ENCODE results near the gene PSME1. TPM values are rescaled to one million over a fixed set of nuclear protein-coding genes. Genes with fewer than 3 reads are reported as not detected.
A peak's percentile ranks its signal among the peaks of the same experiment; 100 is the strongest.

Gene PSME1
- total RNA-seq, 2 donors from 2014 or later: 78.4 to 93.7 TPM

GRCh38 chr14:24110060-24110459 lies 25.9 kb upstream of the PSME1 start:
- H3K27ac ChIP-seq: peak overlapping the region in 3 of 4 donors; percentile 39 to 54 (median 53)
- intact Hi-C loops (cut with DNase I): no loop called here

GRCh38 chr14:24110523-24110922 lies 25.5 kb upstream of the PSME1 start:
- no peaks in the 10 kb centered on the region for H3K27me3 ChIP-seq
- intact Hi-C loops (cut with DNase I): no loop called here
- no peak for TF ChIP-seq CTCF (IDR thresholded peaks at IDR 0.05)
- no peak for TF ChIP-seq POLR2A (IDR thresholded peaks at IDR 0.05)
- H3K4me1 ChIP-seq: peaks cover 34% of the 10 kb centered on the region
- WGBS, 2 donors: 11 to 13% methylated on average over 1 of the region's 1 CpG
- no peak for ATAC-seq
- no peak overlapping the region for H3K4me3 ChIP-seq
- no peak for DNase-seq
- peak overlapping the region in 3 of 4 donors; percentile 39 to 54 (median 53) for H3K27ac ChIP-seq
- H3K9me3 ChIP-seq: no peaks in the 10 kb centered on the region
- no peaks in the 10 kb centered on the region for H3K36me3 ChIP-seq (replicated peaks in 1 of 2; ENCODE audit: insufficient read depth in 1 of 2, low read depth in 2 of 2)

More at GRCh38 chr14:24110060-24110459, 25.9 kb upstream of the PSME1 start:
- Histone ChIP-seq H3K4me1 (peaks cover 34% of the 10 kb centered on the region), H3K36me3 (replicated peaks in 1 of 2; ENCODE audit: insufficient read depth in 1 of 2, low read depth in 2 of 2) (no peaks in the 10 kb centered on the region), H3K9me3 (no peaks in the 10 kb centered on the region), H3K27me3 (no peaks in the 10 kb centered on the region), H3K4me3 (no peak overlapping the region)
- ATAC-seq (no peak), DNase-seq (no peak)
- no peak for TF ChIP-seq POLR2A (IDR thresholded peaks at IDR 0.05)
- no peak for TF ChIP-seq CTCF (IDR thresholded peaks at IDR 0.05)
- 79% methylated on average over 9 of the region's 9 CpGs for WGBS, 2 donors

GRCh38 chr14:24113379-24113800 lies 22.6 kb upstream of the PSME1 start:
- peaks cover 60% of the 10 kb centered on the region for H3K4me1 ChIP-seq
- H3K9me3 ChIP-seq: no peaks in the 10 kb centered on the region
- no peaks in the 10 kb centered on the region for H3K36me3 ChIP-seq (replicated peaks in 1 of 2; ENCODE audit: insufficient read depth in 1 of 2, low read depth in 2 of 2)
- intact Hi-C loops (cut with DNase I): no loop called here
- TF ChIP-seq POLR2A (IDR thresholded peaks at IDR 0.05) (no peak), CTCF (IDR thresholded peaks at IDR 0.05) (no peak)
- H3K27ac ChIP-seq: peak overlapping the region; percentile 99 to 100 (median 99)
- DNase-seq (no peak), ATAC-seq (no peak)
- 8 to 11% methylated on average over 13 to 15 of the region's 15 CpGs for WGBS, 2 donors
- H3K27me3 ChIP-seq: no peaks in the 10 kb centered on the region
- H3K4me3 ChIP-seq: peak overlapping the region; percentile 3 to 16

DNA sequence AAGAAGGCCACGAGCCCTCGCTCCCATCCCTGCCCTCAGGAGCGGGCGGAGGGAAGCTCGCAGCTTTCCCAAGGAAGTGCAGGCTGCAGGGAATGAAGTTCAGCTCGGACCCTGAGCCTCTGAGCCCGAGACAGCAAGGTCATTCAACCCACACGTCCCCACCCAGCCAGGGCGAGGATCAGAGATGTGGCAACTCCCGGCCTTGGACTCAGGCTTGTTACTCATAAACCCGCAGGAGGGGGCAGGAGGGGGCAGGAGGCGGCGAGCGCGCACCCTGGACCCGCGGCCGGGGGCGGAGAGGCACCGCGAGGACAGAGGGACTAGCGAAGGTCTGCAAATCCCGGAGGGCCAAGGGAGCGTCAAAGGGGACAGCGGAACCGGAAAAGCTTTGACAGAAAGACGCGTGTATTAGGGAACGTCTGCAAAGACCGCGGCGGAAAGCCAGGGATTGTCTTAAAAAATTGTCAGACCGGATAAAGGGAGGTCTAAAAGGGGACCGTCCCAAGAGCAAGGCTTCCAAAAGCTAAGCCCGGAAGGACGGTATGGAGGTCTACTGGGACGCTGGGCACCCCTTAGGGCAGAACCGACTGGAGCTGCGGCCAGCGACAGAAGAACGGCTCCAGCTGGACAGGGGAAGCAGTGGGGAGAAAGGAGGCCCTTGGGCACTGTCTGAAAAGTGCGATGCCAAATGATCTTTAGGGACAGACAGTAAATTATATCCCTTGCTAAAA lies 22.0 kb upstream of the PSME1 start:
- Histone ChIP-seq H3K9me3 (no peaks in the 10 kb centered on the region), H3K27ac (peak overlapping the region; percentile 99 to 100 (median 99)), H3K4me1 (peaks cover 55% of the 10 kb centered on the region), H3K4me3 (peak overlapping the region; percentile 16 to 68), H3K36me3 (replicated peaks in 1 of 2; ENCODE audit: insufficient read depth in 1 of 2, low read depth in 2 of 2) (peaks cover under 1% of the 10 kb centered on the region in 2 donors), H3K27me3 (no peaks in the 10 kb centered on the region)
- DNase-seq (peak; percentile 89 to 94 (median 92)), ATAC-seq (peak; percentile 47)
- intact Hi-C loops (cut with DNase I): no loop called here
- 0% methylated on average over 31 to 42 of the region's 42 CpGs for WGBS, 2 donors
- TF ChIP-seq POLR2A (IDR thresholded peaks at IDR 0.05): peak; percentile 49 to 92 (median 89)
- no peak for TF ChIP-seq CTCF (IDR thresholded peaks at IDR 0.05)
